Nephron (organoid): ENCODE data around the gene DHX8.

Experiments used
- H3K27ac Mint-ChIP-seq, 3 experiments: 2 replicates each; pipeline ENCODE4 v1.8.0; 2020; ENCODE audit warnings: mixed read lengths in 3 of 3, mild to moderate bottlenecking in 2 of 3, moderate library complexity in 1 of 3
- H3K27me3 Mint-ChIP-seq: 2 replicates; pipeline ENCODE4 v1.8.0; 2021; ENCODE audit warnings: low read depth, mild to moderate bottlenecking, moderate library complexity, mixed read lengths
- H3K36me3 Mint-ChIP-seq: 2 replicates; pipeline ENCODE4 v1.8.0; 2020; ENCODE audit warnings: low read depth, mixed read lengths
- H3K4me1 Mint-ChIP-seq: 2 replicates; pipeline ENCODE4 v1.8.0; 2020; ENCODE audit warnings: mixed read lengths
- H3K4me3 Mint-ChIP-seq, 3 experiments: 2 replicates each; pipeline ENCODE4 v1.8.0; 2020; ENCODE audit warnings: mild to moderate bottlenecking in 3 of 3, mixed read lengths in 3 of 3, moderate library complexity in 2 of 3
- H3K9me3 Mint-ChIP-seq: 2 replicates; pipeline ENCODE4 v1.8.0; 2020; ENCODE audit warnings: mixed read lengths
- TF ChIP-seq, protein P1 (sequence below), 3 experiments: fragments of 200-600 bp; sonication (generic); IDR thresholded peaks; one replicate each; pipeline ENCODE4 v1.5.0; 2021; ENCODE audit warnings: antibody characterized with exemption in 3 of 3; ENCODE audit not compliant: unreplicated experiment in 3 of 3

DHX8 gene

DNA sequence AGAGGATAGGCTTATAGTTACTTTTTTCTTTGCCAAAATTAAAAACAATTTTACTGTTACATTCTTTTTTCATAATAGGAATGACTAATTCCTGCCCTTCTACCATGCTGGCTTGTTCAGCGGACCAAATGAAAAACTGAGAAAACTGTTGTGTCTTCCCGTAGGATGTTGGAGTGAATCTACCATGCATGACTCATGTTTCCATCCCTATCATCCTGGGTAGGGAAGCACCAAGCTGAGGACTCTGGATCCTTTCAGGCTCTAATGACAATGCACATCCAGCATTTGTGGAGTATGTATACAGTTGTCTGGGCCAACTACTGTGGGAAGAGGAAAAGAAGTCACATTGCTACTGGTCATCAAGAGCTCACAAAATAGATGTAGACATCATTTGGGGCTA is 41.1 kb upstream of the DHX8 start:
- no peaks in the 10 kb centered on the region for H3K36me3 Mint-ChIP-seq
- TF ChIP-seq, protein P1, sequence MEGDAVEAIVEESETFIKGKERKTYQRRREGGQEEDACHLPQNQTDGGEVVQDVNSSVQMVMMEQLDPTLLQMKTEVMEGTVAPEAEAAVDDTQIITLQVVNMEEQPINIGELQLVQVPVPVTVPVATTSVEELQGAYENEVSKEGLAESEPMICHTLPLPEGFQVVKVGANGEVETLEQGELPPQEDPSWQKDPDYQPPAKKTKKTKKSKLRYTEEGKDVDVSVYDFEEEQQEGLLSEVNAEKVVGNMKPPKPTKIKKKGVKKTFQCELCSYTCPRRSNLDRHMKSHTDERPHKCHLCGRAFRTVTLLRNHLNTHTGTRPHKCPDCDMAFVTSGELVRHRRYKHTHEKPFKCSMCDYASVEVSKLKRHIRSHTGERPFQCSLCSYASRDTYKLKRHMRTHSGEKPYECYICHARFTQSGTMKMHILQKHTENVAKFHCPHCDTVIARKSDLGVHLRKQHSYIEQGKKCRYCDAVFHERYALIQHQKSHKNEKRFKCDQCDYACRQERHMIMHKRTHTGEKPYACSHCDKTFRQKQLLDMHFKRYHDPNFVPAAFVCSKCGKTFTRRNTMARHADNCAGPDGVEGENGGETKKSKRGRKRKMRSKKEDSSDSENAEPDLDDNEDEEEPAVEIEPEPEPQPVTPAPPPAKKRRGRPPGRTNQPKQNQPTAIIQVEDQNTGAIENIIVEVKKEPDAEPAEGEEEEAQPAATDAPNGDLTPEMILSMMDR (IDR thresholded peaks at IDR 0.05; ENCODE audit: unreplicated experiment in 3 of 3): no peak
- peaks cover 4% of the 10 kb centered on the region for H3K9me3 Mint-ChIP-seq
- peaks cover 5% of the 10 kb centered on the region for H3K4me1 Mint-ChIP-seq
- H3K27ac Mint-ChIP-seq: no peak overlapping the region
- no peak overlapping the region for H3K4me3 Mint-ChIP-seq
- H3K27me3 Mint-ChIP-seq: peaks cover 4% of the 10 kb centered on the region

DNA sequence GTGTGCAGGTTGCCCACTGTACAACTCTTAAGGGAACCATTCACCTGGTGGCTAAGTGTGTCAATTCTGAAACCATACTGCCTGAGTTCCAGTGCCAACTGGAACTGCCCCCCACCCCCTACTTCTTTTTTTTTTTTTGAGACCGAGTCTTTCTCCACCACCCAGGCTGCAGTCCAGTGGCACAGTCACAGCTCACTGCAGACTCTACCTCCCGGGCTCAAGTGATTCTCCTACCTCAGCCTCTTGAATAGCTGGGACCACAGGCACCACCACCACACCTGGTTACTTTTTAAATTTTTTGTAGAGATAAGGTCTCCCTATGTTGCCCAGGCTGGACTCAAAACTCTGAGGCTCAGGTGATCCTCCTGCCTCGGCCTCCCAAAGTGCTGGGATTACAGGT is 40.4 kb upstream of the DHX8 start:
- H3K27me3 Mint-ChIP-seq: peaks cover 8% of the 10 kb centered on the region
- peaks cover 4% of the 10 kb centered on the region for H3K9me3 Mint-ChIP-seq
- no peak overlapping the region for H3K27ac Mint-ChIP-seq
- TF ChIP-seq, protein P1 (IDR thresholded peaks at IDR 0.05; ENCODE audit: unreplicated experiment in 3 of 3): no peak
- H3K4me3 Mint-ChIP-seq: no peak overlapping the region
- no peaks in the 10 kb centered on the region for H3K36me3 Mint-ChIP-seq
- peaks cover 5% of the 10 kb centered on the region for H3K4me1 Mint-ChIP-seq

DNA sequence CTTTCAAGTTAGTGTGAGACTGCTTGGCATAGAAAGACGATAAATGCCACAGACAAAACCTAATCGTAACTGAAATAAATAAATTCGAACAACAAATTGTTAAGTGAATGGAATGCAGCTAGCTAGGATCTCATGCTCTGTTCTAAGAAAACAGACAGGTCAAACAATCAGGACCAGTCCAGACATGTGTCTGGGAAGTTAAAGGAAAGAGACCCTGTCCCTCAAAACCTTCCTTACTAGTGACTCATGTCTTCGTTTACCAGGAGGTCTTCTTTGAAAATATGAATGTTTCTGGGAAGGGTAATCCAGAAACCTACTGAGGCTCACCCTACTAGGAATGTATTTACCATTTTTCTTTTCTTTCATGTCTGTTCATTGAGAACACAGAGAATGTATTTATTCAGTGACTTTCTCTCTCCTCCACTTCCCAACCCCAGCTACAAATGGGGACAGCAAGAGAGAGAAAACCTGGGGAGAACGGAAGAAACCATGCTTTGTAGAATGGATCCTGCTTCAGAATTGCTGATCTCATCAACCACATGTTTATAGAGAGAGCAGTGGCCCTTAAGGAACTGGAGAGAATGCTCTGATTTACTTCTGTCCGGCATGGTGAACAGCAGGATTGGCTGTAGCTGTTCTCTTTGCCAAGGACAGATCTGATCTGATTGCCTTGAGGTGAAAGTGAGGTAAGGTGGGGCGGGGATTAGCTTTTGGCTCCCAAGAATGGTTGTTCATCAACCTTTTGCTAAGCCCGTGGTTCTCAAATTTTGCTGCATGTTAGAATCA is 39.4 kb upstream of the DHX8 start:
- Mint-ChIP-seq H3K4me1 (peaks cover 4% of the 10 kb centered on the region), H3K27me3 (peaks cover 8% of the 10 kb centered on the region), H3K4me3 (no peak overlapping the region), H3K9me3 (peaks cover 4% of the 10 kb centered on the region), H3K27ac (peak overlapping the region in 2 of 3 experiments; percentile 31 to 38), H3K36me3 (no peaks in the 10 kb centered on the region)
- TF ChIP-seq, protein P1 (IDR thresholded peaks at IDR 0.05; ENCODE audit: unreplicated experiment in 3 of 3): no peak

GRCh38 chr17:43445009-43445589 is 38.7 kb upstream of the DHX8 start:
- TF ChIP-seq, protein P1 (IDR thresholded peaks at IDR 0.05; ENCODE audit: unreplicated experiment in 3 of 3): no peak
- peaks cover 4% of the 10 kb centered on the region for H3K9me3 Mint-ChIP-seq
- peaks cover 10% of the 10 kb centered on the region for H3K4me1 Mint-ChIP-seq
- H3K4me3 Mint-ChIP-seq: no peak overlapping the region
- H3K27ac Mint-ChIP-seq: peak overlapping the region in 1 of 3 experiments; percentile 31
- no peaks in the 10 kb centered on the region for H3K36me3 Mint-ChIP-seq
- H3K27me3 Mint-ChIP-seq: peaks cover 8% of the 10 kb centered on the region

DNA sequence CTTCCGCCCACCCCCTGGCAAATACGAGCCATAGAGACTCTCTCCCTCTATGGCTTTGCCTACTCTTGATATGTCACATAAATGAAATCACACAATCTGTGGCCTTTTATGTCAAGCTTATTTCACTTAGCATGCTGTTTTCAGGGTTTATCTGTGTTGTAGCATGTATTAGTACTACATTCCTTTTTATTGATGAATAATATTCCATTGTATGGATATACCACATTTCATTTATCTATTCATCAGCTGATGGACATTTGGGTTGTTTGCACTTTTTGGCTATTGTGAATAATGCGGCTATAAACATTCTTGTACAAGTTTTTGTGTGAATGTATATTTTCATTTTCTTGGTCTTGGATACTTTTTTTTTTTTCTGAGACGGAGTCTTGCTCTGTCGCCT is 37.0 kb upstream of the DHX8 start:
- Mint-ChIP-seq H3K36me3 (no peaks in the 10 kb centered on the region), H3K27ac (no peak overlapping the region), H3K27me3 (peaks cover 8% of the 10 kb centered on the region), H3K4me1 (peaks cover 10% of the 10 kb centered on the region), H3K4me3 (no peak overlapping the region), H3K9me3 (peaks cover 6% of the 10 kb centered on the region)
- TF ChIP-seq, protein P1 (IDR thresholded peaks at IDR 0.05; ENCODE audit: unreplicated experiment in 3 of 3): no peak
